Naive B cell (primary cell): ENCODE data around the gene SBK3. TPM values are rescaled to one million over a fixed set of nuclear protein-coding genes. Genes with fewer than 3 reads are reported as not detected.

Experiments
- ATAC-seq, 2 donors: fragments of 150-1000 bp; cut with Tn5 transposase; 2 replicates each; pipeline ENCODE4 v1.10.0; 2021; ENCODE audit warnings: low read depth in 2 of 2, mild to moderate bottlenecking in 2 of 2, moderate library complexity in 2 of 2
- DNase-seq: peaks from one replicate; pipeline ENCODE4 v3.0.0; 2022
- H3K27ac Mint-ChIP-seq, 6 donors: one replicate each; pipeline ENCODE4 v1.8.0; 2020 to 2022; ENCODE audit warnings: mild to moderate bottlenecking in 6 of 6, mixed read lengths in 6 of 6, moderate library complexity in 5 of 6, inconsistent platforms in 2 of 6
- H3K27me3 Mint-ChIP-seq, 3 donors: one replicate each; pipeline ENCODE4 v1.8.0; 2021 to 2022; ENCODE audit warnings: mixed read lengths in 3 of 3, mild to moderate bottlenecking in 1 of 3
- H3K36me3 Mint-ChIP-seq, 2 donors: one replicate each; pipeline ENCODE4 v1.8.0; 2020 to 2022; ENCODE audit warnings: mixed read lengths in 2 of 2, inconsistent platforms in 1 of 2, mild to moderate bottlenecking in 1 of 2
- H3K4me1 Mint-ChIP-seq, 3 donors: one replicate each; pipeline ENCODE4 v1.8.0; 2020 to 2022; ENCODE audit warnings: mixed read lengths in 3 of 3, inconsistent platforms in 1 of 3, mild to moderate bottlenecking in 1 of 3, moderate library complexity in 1 of 3
- H3K4me3 Mint-ChIP-seq, 8 donors: one replicate each; pipeline ENCODE4 v1.8.0; 2020 to 2022; ENCODE audit warnings: mild to moderate bottlenecking in 8 of 8, mixed read lengths in 8 of 8, moderate library complexity in 8 of 8, inconsistent platforms in 2 of 8
- H3K9me3 Mint-ChIP-seq, 7 donors: one replicate each; pipeline ENCODE4 v1.8.0; 2020 to 2022; ENCODE audit warnings: mixed read lengths in 7 of 7, mild to moderate bottlenecking in 5 of 7, inconsistent platforms in 2 of 7, moderate library complexity in 1 of 7
- polyA plus RNA-seq, 6 donors: library from polyadenylated mRNA; unstranded; fragments of 300-500 nt; fragmentation: Illumina TruSeq; gene quantifications; one replicate each; pipeline ENCODE4 v1.2.3, GENCODE V29; 2021; ENCODE audit warnings: low read depth in 6 of 6

The SBK3 gene
- polyA plus RNA-seq, 6 donors from 2014 or later, result not detected

DNA sequence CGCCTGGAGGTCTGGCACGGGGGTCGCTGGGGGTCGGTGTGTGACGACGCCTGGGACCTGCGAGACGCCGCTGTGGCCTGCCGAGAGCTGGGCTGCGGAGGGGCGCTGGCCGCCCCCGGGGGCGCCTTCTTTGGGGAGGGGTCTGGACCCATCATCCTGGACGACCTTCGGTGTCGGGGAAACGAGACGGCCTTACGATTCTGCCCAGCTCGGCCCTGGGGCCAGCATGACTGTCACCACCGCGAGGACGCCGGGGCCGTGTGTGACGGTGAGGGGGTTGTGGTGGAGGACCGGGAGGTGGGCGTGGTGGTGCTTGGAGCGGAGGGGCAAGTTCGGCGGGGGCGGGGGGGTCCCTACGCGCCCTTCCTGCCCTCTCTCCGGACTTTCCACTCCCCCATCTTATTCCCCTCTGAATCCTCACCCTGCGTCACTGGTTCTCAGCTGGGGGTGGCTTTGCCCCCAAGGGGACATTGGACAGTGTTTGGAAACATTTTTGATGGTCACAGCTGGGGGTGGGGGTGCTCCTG, 51.6 kb downstream of the SBK3 start:
- H3K27ac Mint-ChIP-seq, result no peak overlapping the region
- peak overlapping the region in 1 of 8 donors; percentile 57 for H3K4me3 Mint-ChIP-seq
- H3K36me3 Mint-ChIP-seq, result no peaks in the 10 kb centered on the region
- H3K9me3 Mint-ChIP-seq, result no peaks in the 10 kb centered on the region
- H3K4me1 Mint-ChIP-seq, result peaks cover 3 to 8% (median 7%) of the 10 kb centered on the region in 3 donors
- ATAC-seq, result no peak
- H3K27me3 Mint-ChIP-seq, result peaks cover 0 to 29% (median 26%) of the 10 kb centered on the region in 3 donors
- DNase-seq, result no peak

DNA sequence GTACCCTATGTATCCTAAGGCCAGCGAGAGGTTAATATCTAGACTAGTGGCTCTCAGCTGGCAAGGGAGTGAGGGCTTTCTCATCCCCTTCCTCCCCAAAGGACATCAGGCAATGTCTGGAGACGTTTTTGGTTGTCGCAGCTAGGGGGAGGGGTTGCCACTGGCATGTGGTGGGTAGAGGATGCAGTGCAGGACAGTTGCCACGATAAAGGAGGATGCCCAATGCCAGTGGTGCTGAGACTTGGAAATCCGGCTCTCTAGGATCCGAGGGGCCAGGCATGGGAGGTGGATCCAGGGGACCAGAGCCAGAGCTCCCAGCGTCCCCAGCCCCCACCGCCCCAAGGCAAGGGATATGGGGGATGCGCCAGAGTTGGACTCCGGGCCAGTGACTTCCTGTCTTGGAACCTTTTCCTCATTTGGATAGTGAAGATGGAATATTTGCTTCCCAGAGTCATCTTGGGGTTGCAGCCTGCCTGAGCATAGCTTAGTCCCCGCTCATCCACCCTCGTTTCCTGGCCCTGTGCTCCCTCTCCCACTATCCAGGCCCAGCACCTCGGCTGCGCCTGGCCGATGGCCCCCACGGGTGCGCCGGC, 52.2 kb downstream of the SBK3 start:
- H3K4me1 Mint-ChIP-seq, result peaks cover 3 to 12% (median 8%) of the 10 kb centered on the region in 3 donors
- no peak for DNase-seq
- peaks cover 0 to 29% (median 26%) of the 10 kb centered on the region in 3 donors for H3K27me3 Mint-ChIP-seq
- H3K27ac Mint-ChIP-seq, result no peak overlapping the region
- H3K36me3 Mint-ChIP-seq, result no peaks in the 10 kb centered on the region
- peak overlapping the region in 1 of 8 donors; percentile 73 for H3K4me3 Mint-ChIP-seq
- no peaks in the 10 kb centered on the region for H3K9me3 Mint-ChIP-seq
- ATAC-seq, result no peak

GRCh38 chr19:55492362-55492944, 52.9 kb downstream of the SBK3 start:
- H3K27me3 Mint-ChIP-seq, result peaks cover 0 to 29% (median 26%) of the 10 kb centered on the region in 3 donors
- peaks cover 3 to 12% (median 8%) of the 10 kb centered on the region in 3 donors for H3K4me1 Mint-ChIP-seq
- H3K9me3 Mint-ChIP-seq, result no peaks in the 10 kb centered on the region
- DNase-seq (no peak), ATAC-seq (no peak)
- H3K4me3 Mint-ChIP-seq, result no peak overlapping the region
- H3K27ac Mint-ChIP-seq, result no peak overlapping the region
- no peaks in the 10 kb centered on the region for H3K36me3 Mint-ChIP-seq

GRCh38 chr19:55491546-55492360, 53.6 kb downstream of the SBK3 start:
- H3K4me1 Mint-ChIP-seq, result peaks cover 8 to 12% (median 9%) of the 10 kb centered on the region in 3 donors
- peaks cover 0 to 29% (median 26%) of the 10 kb centered on the region in 3 donors for H3K27me3 Mint-ChIP-seq
- H3K9me3 Mint-ChIP-seq, result no peaks in the 10 kb centered on the region
- DNase-seq (no peak), ATAC-seq (no peak)
- H3K4me3 Mint-ChIP-seq, result no peak overlapping the region
- H3K27ac Mint-ChIP-seq, result peak overlapping the region in 1 of 6 donors; percentile 85
- H3K36me3 Mint-ChIP-seq, result no peaks in the 10 kb centered on the region

Other genes starting within 250 kb of the SBK3 start
- gene TMEM150B, start 220.2 kb downstream of the SBK3 start, polyA plus RNA-seq, result not detected
- gene KMT5C, start 205.7 kb downstream of the SBK3 start, polyA plus RNA-seq, result 1 to 10 TPM in 4 of 6 donors, under 1 TPM in 1, not detected in 1; 0.83 to 2.4 (median 1.3) TPM
- gene COX6B2, start 190.8 kb downstream of the SBK3 start, polyA plus RNA-seq, result not detected
- not detected for gene GARIN5B, start 182.3 kb downstream of the SBK3 start, polyA plus RNA-seq
- not detected for gene IL11, start 175.1 kb downstream of the SBK3 start, polyA plus RNA-seq
- not detected for gene TMEM190, start 168.7 kb downstream of the SBK3 start, polyA plus RNA-seq
- gene TMEM238, start 161.3 kb downstream of the SBK3 start, polyA plus RNA-seq, result under 1 TPM in 4 of 6 donors, not detected in 2; 0.29 to 0.90 (median 0.40) TPM
- 100 to 1,000 TPM; 229 to 734 (median 601) TPM for gene RPL28, start 159.6 kb downstream of the SBK3 start, polyA plus RNA-seq
- gene UBE2S, start 137.8 kb downstream of the SBK3 start, polyA plus RNA-seq, result 10 to 100 TPM; 18.8 to 41.3 (median 30.6) TPM
- gene SHISA7, start 102.2 kb downstream of the SBK3 start, polyA plus RNA-seq, result not detected
- gene ISOC2, start 83.9 kb downstream of the SBK3 start, polyA plus RNA-seq, result 10 to 100 TPM; 21.8 to 57.9 (median 28.0) TPM
- gene C19orf85, start 80.8 kb downstream of the SBK3 start, polyA plus RNA-seq, result not detected
- 1 to 10 TPM in 2 of 6 donors, under 1 TPM in 3, not detected in 1; 0.16 to 2.2 (median 0.94) TPM for gene ZNF628, start 68.9 kb downstream of the SBK3 start, polyA plus RNA-seq
- 1 to 10 TPM; 3.4 to 7.5 (median 4.8) TPM for gene NAT14, start 60.4 kb downstream of the SBK3 start, polyA plus RNA-seq
- gene SSC5D, start 57.1 kb downstream of the SBK3 start, polyA plus RNA-seq, result under 1 TPM in 4 of 6 donors, not detected in 2; 0.05 to 0.11 (median 0.09) TPM
- not detected for gene SBK2, start 8.4 kb downstream of the SBK3 start, polyA plus RNA-seq
- gene ZNF579, start 35.3 kb upstream of the SBK3 start, polyA plus RNA-seq, result under 1 TPM; 0.13 to 0.85 (median 0.40) TPM
- 1 to 10 TPM; 2.3 to 5.2 (median 3.2) TPM for gene FIZ1, start 54.0 kb upstream of the SBK3 start, polyA plus RNA-seq
- 10 to 100 TPM; 25.1 to 42.1 (median 37.1) TPM for gene ZNF524, start 54.7 kb upstream of the SBK3 start, polyA plus RNA-seq
- gene ZNF865, start 60.1 kb upstream of the SBK3 start, polyA plus RNA-seq, result under 1 TPM in 4 of 6 donors, not detected in 2; 0.12 to 0.60 (median 0.18) TPM
- 1 to 10 TPM in 4 of 6 donors, under 1 TPM in 1, not detected in 1; 0.95 to 3.5 (median 2.7) TPM for gene ZNF784, start 79.0 kb upstream of the SBK3 start, polyA plus RNA-seq
- gene ZNF580, start 95.5 kb upstream of the SBK3 start, polyA plus RNA-seq, result 10 to 100 TPM; 28.4 to 54.2 (median 31.5) TPM
- 10 to 100 TPM; 60.7 to 82.8 (median 65.4) TPM for gene ZNF581, start 98.1 kb upstream of the SBK3 start, polyA plus RNA-seq
- gene CCDC106, start 102.7 kb upstream of the SBK3 start, polyA plus RNA-seq, result 10 to 100 TPM in 3 of 6 donors, 1 to 10 TPM in 3; 8.1 to 13.0 (median 9.7) TPM
- gene U2AF2, start 109.5 kb upstream of the SBK3 start, polyA plus RNA-seq, result 10 to 100 TPM in 3 of 6 donors, 1 to 10 TPM in 3; 3.2 to 13.7 (median 9.3) TPM
- 10 to 100 TPM in 5 of 6 donors, 1 to 10 TPM in 1; 1.0 to 28.9 (median 13.8) TPM for gene EPN1, start 129.7 kb upstream of the SBK3 start, polyA plus RNA-seq
- gene NLRP9, start 192.9 kb upstream of the SBK3 start, polyA plus RNA-seq, result not detected
- gene RFPL4A, start 213.6 kb upstream of the SBK3 start, polyA plus RNA-seq, result not detected
- not detected for gene RFPL4AL1, start 223.6 kb upstream of the SBK3 start, polyA plus RNA-seq